Activated CD4-positive, alpha-beta T cell treated with anti-CD3 and anti-CD28 coated beads, Interleukin-2, Interleukin-4, amounts not matched to agents 100 ng/mL and 50 ng/mL, durations not matched to agents 16 hours and 8 hours (primary cell): ENCODE measurements around the gene DAB2IP.

Experiments
- DNase-seq: peaks from one replicate; pipeline ENCODE4 v3.0.0-alpha.2; 2020; ENCODE audit warnings: low spot score

The DAB2IP gene

DNA sequence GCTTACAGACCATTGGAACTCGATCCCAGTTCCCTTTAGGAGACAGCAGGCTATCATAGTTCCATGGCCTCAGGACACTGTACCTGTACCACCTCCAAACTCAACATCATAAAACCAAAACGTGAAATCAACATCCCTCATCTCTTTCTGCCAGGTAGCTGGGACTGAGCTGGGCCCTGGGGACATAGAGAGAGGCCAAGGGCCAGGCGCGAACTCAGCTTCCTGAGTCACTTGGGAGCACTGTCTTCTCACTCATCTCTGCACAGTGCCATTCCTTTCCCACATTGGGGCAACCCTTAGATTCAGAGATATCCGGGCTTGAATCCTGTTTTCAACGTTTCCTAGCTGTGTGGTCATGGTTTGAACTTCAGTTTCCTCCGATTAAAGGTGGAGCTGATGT is 12.2 kb downstream of the DAB2IP start:
- DNase-seq, result no peak

- DNase-seq, result no peak
Measured at GRCh38 chr9:121666294-121666693, 14.9 kb downstream of the DAB2IP start.

GRCh38 chr9:121667214-121667613 is 15.8 kb downstream of the DAB2IP start:
- no peak for DNase-seq

DNA sequence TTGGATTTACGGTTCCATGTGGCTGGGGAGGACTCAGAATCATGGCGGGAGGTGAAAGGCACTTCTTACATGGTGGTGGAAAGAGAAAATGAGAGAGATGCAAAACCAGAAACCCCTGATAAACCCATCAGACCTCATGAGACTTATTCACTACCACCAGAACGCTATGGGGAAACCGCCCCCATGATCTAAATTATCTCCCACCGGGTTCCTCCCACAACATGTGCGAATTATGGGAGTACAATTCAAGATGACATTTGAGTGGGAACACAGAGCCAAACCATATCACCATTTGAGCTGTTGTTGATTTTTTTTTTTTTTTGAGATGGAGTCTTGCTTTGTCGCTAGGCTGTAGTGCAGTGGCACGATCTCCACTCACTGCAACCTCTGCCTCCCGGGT is 16.5 kb downstream of the DAB2IP start:
- no peak for DNase-seq

- DNase-seq, result no peak
Measured at GRCh38 chr9:121670431-121670830, 19.0 kb downstream of the DAB2IP start.

DNA sequence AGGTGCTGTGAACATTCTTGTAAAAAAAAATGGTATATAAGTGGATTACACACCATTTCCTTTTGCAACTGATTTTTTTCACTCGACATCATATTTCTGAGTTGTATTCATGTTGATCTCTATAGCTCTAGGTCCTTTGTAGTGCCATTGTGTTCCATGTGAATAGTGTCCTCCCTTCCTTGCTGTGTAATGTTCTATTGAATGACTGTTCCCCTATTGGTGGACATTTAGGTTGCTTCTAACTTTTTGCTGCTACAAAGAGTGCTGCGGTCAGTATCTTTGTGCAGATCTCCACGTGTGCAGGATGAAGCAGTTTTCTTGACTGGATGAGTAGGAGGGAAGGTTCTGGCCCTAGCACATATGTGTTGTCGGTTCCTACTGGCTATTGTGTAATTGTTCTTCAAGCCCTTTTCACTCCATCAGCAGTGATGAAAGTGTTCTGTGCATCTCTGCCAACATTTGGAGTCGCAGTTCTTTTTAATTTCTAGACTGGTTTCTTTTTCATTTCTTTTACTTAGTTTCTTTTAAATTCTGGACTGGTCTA is 20.2 kb downstream of the DAB2IP start:
- no peak for DNase-seq

GRCh38 chr9:121672213-121672612 is 20.8 kb downstream of the DAB2IP start:
- DNase-seq, result no peak

- DNase-seq, result no peak
Measured at GRCh38 chr9:121672986-121673385, 21.6 kb downstream of the DAB2IP start.

- DNase-seq, result no peak
Measured at GRCh38 chr9:121673576-121673975, 22.1 kb downstream of the DAB2IP start.

- no peak for DNase-seq
Measured at GRCh38 chr9:121674017-121674416, 22.6 kb downstream of the DAB2IP start.

- no peak for DNase-seq
Measured at GRCh38 chr9:121674952-121675351, 23.5 kb downstream of the DAB2IP start.

- DNase-seq, result no peak
Measured at GRCh38 chr9:121675381-121675780, 23.9 kb downstream of the DAB2IP start.

GRCh38 chr9:121675969-121676822 is 24.8 kb downstream of the DAB2IP start:
- DNase-seq, result no peak

GRCh38 chr9:121676926-121677325 is 25.5 kb downstream of the DAB2IP start:
- no peak for DNase-seq

GRCh38 chr9:121678501-121679022 is 27.1 kb downstream of the DAB2IP start:
- no peak for DNase-seq

GRCh38 chr9:121679901-121680635 is 28.6 kb downstream of the DAB2IP start:
- no peak for DNase-seq

DNA sequence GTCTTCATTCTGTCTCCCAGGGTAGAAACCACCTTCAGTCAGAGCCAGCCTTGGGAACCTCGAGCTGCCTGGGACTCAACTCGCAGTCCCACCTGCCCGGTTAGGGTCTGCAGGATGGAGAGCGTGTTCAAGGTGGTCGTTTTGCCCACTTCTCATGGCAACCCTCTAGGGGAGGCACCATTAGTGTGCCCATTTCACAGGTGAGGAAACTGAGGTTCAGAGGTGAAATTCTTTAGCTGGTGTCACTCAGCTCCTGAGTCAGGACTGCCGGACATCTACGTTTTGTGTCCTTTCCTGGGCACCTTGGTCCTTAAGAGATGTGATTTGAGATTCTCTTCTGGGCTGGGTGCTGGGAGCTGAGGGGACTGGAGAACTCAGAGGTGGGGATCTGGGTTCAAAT is 30.0 kb downstream of the DAB2IP start:
- no peak for DNase-seq

- DNase-seq, result no peak
Measured at GRCh38 chr9:121682201-121682600, 30.8 kb downstream of the DAB2IP start.

DNA sequence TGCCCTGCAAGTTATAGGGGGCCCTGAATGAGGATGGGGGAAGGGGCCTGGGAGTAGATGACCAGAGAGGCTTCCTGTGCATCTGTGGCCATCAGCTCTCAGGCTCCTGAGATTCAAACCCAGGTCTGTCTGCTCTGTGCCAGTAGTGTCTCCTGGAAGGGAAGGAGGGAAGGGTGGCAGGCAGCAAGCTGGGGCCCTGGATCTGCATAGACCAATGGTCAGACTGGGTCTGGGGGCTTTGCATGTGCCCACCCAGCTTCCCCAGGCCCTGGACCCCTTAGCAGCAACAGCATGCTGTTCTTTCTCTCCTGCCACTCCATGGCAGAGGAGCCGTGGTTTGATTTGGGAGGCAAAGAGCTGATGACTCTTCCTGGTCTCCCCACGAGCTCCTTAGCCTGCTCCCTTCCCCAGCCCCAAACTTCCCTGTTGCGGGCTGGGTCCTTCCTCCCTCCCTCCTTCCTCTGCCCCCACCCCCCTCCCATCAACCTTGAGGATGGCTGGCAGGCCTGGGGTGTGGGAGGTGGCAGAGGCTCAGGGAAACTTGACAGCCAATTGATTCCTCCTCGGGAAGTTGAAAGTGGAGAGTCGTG is 31.6 kb downstream of the DAB2IP start:
- no peak for DNase-seq

- DNase-seq, result no peak
Measured at GRCh38 chr9:121683652-121684051, 32.2 kb downstream of the DAB2IP start.

- no peak for DNase-seq
Measured at GRCh38 chr9:121684381-121685145, 33.1 kb downstream of the DAB2IP start.
